ENCODE measurements around the gene KCNJ14.

DNA sequence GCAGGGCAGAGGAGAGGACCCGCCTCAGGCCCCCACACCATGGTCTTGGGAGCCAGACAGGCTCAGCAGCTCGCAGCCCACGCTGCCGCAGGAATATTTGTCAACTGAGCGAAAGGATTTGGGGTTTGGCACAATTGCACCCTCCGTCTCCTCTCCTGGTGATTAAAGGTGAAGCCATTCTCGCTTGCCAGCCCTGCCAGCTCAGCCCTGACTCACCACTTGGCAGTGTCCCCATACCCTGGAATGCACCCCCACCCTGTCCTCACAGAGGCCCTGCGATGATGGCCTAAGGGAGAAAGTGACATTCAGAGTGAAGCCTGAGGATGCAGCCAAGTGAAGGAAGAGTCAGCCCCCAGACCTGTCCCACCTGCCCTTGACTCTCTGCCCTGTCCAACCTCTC lies 32.6 kb downstream of the KCNJ14 start:
- TF ChIP-seq POLR2A (IDR thresholded peaks at IDR 0.05) (no peak), POLR2AphosphoS5 (IDR thresholded peaks at IDR 0.05) (peak in 1 of 3 donors; percentile 50), EP300 (IDR thresholded peaks at IDR 0.05) (no peak)
- TF ChIP-seq, protein P1, sequence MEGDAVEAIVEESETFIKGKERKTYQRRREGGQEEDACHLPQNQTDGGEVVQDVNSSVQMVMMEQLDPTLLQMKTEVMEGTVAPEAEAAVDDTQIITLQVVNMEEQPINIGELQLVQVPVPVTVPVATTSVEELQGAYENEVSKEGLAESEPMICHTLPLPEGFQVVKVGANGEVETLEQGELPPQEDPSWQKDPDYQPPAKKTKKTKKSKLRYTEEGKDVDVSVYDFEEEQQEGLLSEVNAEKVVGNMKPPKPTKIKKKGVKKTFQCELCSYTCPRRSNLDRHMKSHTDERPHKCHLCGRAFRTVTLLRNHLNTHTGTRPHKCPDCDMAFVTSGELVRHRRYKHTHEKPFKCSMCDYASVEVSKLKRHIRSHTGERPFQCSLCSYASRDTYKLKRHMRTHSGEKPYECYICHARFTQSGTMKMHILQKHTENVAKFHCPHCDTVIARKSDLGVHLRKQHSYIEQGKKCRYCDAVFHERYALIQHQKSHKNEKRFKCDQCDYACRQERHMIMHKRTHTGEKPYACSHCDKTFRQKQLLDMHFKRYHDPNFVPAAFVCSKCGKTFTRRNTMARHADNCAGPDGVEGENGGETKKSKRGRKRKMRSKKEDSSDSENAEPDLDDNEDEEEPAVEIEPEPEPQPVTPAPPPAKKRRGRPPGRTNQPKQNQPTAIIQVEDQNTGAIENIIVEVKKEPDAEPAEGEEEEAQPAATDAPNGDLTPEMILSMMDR (IDR thresholded peaks at IDR 0.05) = no peak
